GM19025 (cell line): ENCODE data around the gene CAPN5.
"Not testable (repeated sequence)": the region's sequence is repeated elsewhere in the genome, so short reads cannot be mapped to it uniquely, and the experiment has no call there.

ENCODE experiments used
- ATAC-seq: cut with Tn5 transposase; IDR thresholded peaks from one replicate; pipeline ENCODE4 v1.9.1; 2021; ENCODE audit warnings: mild to moderate bottlenecking, low read depth, moderate library complexity; ENCODE audit not compliant: unreplicated experiment

The CAPN5 gene

DNA sequence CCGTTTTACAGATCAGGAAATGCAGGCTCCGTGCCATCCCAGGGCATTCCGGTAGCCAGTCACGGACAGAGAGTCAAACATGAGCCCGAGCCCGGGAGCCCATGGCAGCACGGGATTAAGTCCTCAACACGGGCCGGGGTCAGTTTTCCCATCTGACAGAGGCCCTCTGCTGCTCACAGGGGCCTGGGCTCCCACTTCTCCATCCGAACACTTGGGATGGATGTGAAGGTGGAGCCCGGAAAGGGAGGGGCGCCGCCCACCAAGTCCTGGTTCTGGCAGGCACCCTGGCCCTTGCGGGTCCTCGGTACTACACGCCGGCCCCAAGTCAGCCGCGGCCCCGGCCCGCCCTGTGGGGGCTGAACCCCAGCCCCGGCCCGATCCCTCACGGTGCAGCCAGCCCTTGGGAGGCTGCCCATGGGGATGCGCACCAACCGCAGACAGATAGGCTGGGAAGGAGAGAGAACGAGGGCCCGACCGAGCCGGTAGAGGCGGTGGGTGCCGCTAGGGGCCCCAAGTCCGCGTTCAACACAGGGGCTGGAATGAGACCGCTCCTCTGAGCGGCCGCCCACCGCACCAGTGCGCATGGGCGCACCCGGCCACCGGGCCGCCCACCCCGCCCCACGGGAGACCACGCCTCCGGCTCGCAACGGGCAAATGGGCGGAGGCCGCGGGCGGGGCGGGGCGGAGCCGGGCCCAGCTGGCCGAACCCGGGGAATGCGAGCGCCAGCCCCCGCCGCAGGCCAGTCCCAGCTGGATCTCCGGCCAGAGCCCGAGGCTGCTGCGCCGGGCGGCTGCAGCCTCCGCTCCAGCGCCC is at the start of gene CAPN5:
Gene CAPN5, plus strand, starts transcription at position 743 of the 814 bp plus-strand sequence. CDS start 17,916 bp downstream, outside the sequence.
- peak; percentile 97 for ATAC-seq

DNA sequence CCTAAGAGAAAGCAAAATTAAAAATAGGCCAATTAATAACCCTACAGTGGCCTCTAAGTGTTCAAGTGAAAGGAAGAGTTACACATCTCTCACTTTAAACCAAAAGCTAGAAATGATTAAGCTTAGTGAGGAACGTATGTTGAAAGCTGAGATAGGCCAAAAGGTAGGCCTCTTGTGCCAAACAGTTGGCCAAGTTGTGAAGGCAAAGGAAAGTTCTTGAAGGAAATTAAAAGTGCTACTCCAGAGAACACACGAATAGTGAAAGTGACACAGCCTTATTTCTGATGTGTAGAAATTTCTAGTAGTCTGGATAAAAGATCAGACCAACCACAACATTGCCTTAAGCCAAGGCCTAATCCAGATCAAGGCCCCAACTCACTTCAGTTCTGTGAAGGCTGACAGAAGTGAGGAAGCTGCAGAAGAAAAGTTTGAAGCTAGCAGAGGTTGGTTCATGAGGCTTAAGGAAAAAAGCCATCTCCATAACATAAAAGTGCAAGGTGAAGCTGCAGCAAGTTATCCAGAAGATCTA is 48.3 kb upstream of the CAPN5 start:
- ATAC-seq = not testable (repeated sequence)

DNA sequence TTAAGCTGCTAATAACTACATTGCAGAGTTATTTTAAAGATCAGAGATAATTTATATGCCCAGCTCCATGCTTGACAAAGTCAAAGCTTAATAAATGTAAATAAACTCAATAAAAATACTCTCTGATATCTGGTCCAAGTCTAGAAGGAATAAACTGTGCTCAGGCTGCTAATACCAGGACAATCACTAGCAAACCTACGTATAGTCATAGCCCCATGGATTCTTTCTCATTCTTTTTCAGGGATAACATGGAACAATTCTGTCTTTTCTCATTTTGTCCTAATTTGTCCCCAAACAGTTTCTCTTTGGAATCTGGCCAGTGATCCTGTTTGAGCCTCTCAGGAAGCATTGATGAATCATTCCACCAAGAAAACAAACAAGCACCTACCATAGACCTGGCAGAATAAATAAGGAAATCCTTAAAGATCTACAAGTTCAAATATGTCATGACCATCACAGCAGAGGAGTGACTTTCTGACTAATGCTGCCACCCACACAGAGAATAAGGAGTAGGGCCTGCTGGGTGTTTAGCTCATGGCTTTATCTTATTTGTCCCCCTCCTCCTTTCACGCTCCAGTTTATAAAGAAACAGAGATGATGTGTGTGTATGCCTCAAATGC is 46.7 kb upstream of the CAPN5 start:
- no peak for ATAC-seq

DNA sequence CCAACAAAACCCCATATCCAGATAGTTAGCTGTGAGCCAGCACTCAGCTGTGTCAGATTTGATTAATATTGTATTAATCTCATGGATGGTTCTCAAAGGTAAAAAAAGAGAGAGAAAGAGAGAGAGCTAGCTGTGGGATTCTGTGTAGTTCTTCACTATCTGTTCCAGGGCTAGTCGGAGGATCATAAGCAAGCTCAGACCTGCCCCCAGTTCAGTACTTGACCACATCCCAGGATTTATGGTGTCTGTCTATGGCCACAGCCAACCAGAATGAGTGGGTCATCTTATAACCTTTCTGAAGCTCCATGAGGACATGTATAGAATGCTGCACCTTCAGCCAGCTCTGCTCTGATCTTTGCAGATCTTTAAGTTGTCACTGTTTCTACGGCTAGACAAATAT is 46.0 kb upstream of the CAPN5 start:
- ATAC-seq = no peak

DNA sequence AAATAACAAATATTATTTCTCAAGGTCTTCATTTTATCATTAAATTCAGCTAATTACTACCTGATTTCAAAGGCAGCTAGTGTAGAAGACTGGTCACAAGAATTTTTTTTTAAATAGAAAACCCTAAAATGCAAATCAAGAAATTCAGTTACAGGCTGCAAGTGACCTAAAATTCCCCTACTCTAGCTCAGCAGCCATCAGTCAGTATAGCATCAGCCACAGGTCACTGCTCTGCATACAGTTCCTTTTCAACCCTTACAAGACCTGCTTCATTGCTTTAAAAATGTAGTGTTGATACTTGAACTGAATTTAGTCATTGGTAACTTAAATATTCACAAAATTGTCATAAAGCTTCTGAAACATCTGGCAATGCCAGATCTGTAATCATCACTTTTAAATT is 42.0 kb upstream of the CAPN5 start:
- ATAC-seq = no peak

DNA sequence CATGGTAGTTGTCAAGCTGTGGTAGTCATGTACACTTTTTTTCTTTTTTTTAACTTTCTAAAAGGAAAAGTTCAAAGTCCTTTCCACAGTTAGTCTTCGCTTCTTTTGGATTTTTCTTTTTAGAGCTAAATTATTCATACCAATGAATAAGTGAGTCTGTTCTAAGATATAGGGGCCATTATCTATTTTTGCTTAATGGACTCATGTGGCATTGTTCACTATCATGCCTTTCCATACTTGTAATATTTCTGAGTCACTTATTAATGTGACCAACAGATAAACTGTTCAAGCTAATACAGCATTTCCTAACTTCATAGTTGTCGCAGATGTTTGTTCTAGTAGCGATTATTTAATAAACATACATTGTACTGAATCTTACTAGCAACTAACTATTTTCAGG is 40.5 kb upstream of the CAPN5 start:
- no peak for ATAC-seq

DNA sequence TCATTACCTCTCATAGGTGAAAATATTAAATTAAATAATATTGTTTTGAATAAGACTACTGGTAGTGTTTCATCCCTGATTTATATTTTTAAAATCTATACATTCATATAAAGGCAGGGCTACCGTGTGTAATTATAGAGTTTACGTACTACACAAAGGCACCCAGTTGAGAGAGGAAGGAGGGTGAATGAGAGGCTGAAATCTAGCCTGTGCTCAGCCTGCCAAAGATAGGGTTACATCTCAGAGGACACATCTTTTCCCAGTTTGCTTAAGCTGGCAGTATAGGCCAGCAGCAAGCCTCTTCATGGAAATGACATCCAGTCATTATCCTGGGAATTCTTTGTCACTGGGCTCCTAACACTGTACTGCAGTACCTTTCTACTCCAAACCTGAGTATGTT is 40.0 kb upstream of the CAPN5 start:
- no peak for ATAC-seq

DNA sequence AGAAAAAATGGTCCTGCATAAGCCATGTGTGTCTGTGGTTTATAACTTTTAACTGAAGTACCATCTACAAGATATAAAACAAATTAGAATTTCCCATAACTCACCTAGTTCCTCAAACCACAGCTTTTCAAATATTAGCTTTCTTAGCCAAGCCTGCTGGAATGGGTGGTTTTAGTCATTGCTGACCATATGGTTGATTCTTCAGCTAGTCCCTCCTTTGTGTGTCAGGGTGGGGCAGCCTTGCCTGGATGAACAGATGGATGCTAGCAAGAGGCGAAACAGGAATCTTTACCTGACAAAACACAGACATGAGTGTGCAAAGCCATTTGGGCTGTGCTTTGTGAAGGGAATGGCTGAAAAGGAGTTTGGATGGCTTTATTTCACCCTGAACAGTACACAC is 39.5 kb upstream of the CAPN5 start:
- ATAC-seq = no peak

DNA sequence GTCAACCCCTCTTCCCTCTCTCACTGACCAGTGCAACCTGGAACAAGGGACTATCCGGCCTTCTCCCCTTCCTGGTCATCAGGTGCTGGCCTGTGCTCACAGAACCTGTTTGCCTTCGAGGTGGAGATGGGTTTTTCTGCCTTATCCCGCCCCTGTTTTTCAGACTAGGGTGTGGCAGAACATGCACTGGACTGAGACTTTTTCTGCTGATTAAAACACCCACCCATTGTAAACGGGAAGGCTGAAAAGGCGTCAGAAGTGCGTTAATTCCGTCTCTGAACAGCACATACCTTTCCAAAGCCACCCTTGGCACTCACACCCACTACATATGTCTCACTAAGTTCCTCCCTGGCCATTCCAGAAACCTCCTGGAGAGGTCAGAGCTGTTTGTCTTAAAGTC is 36.9 kb upstream of the CAPN5 start:
- ATAC-seq = no peak

DNA sequence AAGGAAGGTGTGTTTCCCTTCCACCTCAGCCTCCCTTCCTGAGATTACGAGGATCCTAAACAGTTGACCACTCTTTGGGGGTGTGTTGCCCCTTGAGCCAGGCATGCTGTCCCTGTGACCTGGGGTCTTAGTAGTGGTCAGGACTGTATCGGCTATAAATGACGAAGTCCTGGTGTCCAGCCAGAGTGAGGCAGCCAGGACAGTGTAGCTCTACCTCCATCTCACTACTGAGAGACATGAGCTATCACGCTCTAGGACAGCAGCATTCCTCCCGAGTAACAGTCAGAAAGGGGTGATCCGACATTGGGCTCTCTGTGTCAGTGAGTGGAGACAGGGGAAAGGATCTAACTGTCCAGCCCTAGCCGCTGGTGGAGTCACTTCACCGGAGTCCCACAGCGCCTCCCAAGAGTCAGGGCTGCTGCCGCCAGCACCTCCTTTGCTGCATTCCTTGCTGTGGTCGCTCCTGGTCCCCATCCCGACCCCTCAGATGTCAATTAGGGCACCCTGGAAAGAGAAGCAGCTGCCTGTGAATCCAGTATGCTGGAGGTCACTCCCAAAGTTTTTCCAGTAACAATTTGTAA is 35.8 kb upstream of the CAPN5 start:
- no peak for ATAC-seq

DNA sequence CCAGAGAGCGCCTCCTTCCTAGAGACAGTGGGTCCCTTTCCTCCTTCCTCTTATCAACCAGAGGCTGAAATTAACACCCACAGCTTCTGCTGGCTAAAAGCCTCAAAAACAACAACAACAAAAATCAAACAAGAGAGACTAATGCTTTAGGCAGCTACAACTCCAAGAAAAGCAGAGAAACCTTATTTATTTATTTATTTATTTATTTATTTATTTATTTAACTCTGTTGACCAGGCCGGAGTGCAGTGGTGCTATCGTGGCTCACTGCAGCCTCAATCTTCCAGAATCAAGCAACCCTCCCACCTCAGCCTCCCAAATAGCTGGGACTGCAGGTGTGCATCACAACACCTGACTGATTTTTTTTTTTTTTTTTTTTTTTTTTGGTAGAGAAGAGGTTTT is 35.2 kb upstream of the CAPN5 start:
- no peak for ATAC-seq

DNA sequence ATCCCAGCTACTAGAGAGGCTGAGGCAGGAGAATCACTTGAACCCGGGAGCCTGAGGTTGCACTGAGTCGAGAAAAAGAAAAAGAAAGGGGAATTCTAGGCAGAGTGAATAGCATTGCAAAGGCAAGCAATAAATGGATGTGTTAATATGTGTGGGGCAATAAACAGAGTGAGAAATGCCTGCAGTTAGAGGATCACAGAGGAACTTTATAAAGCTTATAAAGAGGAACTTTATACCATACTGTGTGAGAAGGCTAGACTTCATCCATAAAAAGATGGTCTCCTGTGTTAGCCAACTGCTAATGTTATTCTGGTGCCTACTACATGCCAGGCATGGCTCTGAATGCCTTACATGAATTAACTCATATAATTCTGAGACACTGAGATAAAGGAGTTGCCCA is 31.7 kb upstream of the CAPN5 start:
- no peak for ATAC-seq

DNA sequence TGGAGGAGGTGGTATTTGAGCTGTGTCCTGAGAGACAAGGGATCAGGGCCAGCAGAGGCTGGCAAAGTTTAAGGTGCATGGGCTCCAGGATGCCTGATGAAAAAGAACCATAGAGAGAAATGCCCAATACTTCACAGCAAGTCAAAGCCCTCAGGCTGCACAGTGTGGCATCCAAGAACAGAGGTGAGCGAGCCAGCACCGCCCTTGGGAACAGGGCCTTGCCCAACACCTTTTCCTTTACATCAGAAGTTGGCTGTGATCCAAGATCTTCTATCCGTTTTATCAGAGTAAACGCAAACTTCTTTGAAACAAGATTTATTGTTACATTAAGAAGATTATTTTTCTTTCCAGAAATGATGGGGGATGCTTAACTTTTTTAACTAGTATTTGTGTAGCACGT is 31.2 kb upstream of the CAPN5 start:
- no peak for ATAC-seq

DNA sequence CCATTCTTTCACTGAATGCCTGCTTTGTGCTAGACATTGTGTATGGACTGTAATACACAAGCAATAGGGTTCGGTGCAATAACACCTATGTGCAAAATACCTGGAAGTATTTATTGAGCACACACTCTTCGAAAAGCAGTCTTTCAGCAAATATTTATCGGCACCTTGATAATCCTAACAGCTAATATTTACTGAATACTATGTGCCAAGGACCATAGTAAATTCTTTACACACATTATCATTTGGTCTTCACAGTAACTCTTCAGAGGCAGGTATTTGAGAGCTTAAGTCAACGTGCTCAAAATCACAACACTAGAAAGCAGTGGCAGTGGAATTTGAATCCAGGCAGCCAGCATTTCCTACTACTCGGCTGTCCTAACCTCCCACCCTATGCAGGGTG is 30.4 kb upstream of the CAPN5 start:
- ATAC-seq = no peak

DNA sequence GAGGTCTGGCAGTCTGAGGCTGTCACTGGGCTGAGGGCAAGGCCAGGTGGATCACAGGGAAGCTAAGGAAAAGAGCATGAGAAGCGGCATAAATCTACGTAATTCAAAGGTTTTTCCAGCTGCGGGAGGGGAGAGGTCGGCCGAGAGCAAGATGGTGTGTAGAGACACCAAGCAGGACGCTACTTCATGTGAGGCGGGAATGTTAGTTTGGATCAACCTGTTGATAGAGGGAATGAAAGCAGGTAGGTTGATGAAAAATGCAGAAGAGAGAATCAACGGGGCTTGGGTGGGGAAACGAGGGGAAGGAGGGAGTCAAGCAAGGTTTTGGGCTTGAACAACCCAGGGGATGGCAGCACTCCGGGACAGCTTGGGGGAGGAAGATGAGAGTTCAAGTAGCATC is 29.7 kb upstream of the CAPN5 start:
- no peak for ATAC-seq

DNA sequence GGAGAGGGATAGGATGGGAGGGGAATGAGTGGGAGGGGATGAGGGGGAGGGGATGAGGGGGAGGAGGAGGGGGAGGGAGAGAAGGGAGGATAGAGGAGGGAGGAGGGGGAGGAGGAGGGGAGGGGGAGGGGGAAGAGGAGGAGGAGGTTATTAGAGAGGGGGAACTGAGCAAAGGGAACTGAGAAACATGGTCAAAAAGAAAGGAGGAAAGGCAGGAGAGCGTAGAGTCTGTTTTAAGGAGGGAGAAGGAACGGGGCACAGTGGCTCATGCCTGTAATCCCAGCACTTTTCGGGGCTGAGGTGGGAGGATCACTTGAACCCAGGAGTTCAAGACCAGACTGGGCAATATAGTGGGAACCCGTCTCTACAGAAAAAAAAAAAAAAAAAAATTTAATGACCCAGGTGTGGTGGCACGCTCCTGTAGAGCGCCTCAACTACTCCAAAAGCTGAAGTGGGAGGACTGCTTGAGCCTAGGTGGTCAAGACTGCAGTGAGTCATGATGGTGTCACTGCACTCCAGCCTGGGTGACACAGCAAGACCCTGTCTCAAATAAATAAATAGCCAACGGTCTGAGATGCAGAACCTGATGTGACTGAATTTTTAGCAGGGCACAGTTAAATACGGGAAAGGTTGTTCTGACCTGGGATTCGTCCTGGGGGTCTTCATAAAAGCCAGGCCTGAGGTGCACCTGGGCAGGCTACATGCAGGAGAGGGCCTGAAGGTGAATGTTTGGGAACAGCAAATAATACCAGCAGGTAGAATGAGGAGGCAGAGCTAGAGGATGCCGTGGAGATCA is 28.5 kb upstream of the CAPN5 start:
- ATAC-seq = no peak

DNA sequence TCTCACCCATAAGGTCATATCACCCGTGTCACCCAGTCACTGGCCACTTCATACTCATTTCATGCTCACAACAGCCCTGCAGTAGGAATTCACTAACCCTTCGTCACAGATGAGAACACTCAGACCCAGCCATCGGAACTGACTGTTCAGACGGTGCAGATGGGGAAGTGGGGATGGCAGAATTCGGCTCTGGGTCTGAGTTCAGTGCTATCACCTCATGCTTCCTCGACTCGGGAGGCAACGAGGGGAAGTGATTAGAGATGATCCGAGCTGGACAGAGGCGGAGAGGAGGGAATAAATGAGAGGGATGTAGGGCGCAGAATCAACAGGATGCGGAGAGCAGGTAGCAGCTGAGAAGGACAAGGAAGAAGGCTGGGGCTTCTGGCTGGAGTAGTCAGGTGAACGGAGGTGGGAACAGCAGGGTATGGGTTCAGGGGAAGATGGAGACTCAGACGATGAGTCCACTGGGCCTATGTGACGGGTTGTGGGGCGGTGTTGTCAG is 27.9 kb upstream of the CAPN5 start:
- ATAC-seq = no peak

DNA sequence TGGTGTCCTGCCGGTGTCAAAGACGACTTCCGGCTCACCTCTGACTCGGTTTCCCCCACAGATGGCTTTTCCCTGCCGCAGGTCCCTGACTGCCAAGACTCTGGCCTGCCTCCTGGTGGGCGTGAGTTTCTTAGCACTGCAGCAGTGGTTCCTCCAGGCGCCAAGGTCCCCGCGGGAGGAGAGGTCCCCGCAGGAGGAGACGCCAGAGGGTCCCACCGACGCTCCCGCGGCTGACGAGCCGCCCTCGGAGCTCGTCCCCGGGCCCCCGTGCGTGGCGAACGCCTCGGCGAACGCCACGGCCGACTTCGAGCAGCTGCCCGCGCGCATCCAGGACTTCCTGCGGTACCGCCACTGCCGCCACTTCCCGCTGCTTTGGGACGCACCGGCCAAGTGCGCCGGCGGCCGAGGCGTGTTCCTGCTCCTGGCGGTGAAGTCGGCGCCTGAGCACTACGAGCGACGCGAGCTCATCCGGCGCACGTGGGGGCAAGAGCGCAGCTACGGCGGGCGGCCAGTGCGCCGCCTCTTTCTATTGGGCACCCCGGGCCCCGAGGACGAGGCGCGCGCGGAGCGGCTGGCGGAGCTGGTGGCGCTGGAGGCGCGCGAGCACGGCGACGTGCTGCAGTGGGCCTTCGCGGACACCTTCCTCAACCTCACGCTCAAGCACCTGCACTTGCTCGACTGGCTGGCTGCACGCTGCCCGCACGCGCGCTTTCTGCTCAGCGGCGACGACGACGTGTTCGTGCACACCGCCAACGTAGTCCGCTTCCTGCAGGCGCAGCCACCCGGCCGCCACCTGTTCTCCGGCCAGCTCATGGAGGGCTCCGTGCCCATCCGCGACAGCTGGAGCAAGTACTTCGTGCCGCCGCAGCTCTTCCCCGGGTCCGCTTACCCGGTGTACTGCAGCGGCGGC is 27.0 kb upstream of the CAPN5 start:
- no peak for ATAC-seq

DNA sequence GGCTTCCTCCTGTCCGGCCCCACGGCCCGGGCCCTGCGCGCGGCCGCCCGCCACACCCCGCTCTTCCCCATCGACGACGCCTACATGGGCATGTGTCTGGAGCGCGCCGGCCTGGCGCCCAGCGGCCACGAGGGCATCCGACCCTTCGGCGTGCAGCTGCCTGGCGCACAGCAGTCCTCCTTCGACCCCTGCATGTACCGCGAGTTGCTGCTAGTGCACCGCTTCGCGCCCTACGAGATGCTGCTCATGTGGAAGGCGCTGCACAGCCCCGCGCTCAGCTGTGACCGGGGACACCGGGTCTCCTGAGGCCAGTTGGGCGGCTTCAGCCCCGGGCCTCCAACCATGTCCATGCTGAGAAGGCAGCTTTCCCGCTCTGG is 26.4 kb upstream of the CAPN5 start:
- no peak for ATAC-seq

DNA sequence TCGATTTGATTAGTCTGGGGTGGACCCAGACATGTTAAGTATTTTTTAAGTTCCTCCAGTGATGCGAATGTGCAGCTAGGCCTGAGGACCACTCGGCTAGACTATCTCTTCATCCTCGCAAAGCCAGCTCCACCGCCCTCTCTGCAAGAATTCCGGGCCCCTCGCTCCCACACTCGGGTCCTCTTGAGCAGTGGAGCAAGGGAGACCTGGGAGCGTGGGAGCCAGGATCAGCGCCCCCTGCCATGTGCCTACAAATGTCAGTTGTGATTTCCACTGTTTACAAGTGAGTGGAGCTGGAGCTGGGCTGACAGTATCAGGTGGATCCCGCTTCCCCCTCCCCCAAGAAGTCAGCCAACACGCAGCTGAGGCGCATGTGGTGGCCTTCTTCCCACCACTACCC is 25.9 kb upstream of the CAPN5 start:
- no peak for ATAC-seq
